Measurements from ENCODE around the gene SETMAR. TPM values are rescaled to one million over a fixed set of nuclear protein-coding genes. Genes with fewer than 3 reads are reported as not detected.

The SETMAR gene
- total and polyA plus RNA-seq, 2 of the 8 experiments (the other 6 are each of a cell fraction or from before 2014, with no cell fraction given) = 16.1 to 25.3 TPM

DNA sequence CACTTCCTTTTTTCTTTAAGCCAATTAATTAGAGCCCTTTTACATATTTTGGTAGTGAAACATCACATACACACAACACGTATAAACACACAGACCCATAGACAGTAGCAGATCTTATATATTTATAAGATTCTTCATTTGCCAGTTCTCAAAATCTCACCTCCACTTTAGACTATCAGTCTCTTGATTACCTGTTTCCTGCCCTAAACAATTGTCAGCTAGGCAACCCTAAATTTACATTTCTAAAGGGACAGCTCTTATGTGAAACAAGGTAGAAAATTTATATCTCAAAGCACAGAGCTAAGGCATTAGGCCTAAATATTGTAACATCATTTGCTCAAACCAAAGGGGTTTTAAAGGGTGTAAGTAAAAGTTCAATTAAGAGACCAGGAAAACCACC lies 28.9 kb downstream of the SETMAR start (continued):
- no peak for TF ChIP-seq CHD7 (IDR thresholded peaks at IDR 0.05; ENCODE audit: insufficient replicate concordance, low read length)
- no peak for TF ChIP-seq TCF12 (IDR thresholded peaks at IDR 0.05; ENCODE audit: low read depth, low read length)
- TF ChIP-seq JUND (IDR thresholded peaks at IDR 0.05; ENCODE audit: low read length) = no peak
- TF ChIP-seq RXRA (IDR thresholded peaks at IDR 0.05; ENCODE audit: insufficient read depth, low read depth, low read length) = no peak
- no peak for TF ChIP-seq KDM4A (IDR thresholded peaks at IDR 0.05; ENCODE audit: low read depth, low read length, severe bottlenecking)
- TF ChIP-seq GTF2F1 (IDR thresholded peaks at IDR 0.05; ENCODE audit: borderline replicate concordance, low read depth, low read length) = no peak
- no peak for TF ChIP-seq SP2 (IDR thresholded peaks at IDR 0.05; ENCODE audit: low read length)
- no peak for TF ChIP-seq SP4 (IDR thresholded peaks at IDR 0.05; ENCODE audit: low read length)
- TF ChIP-seq EZH2 (IDR thresholded peaks at IDR 0.05; ENCODE audit: low read depth, low read length, severe bottlenecking) = no peak
